Measurements from ENCODE around the gene ACSS1. TPM values are rescaled to one million over a fixed set of nuclear protein-coding genes. Genes with fewer than 3 reads are reported as not detected.

ACSS1 gene
- total RNA-seq, 1 experiment from 2014 or later: 2.3 TPM

DNA sequence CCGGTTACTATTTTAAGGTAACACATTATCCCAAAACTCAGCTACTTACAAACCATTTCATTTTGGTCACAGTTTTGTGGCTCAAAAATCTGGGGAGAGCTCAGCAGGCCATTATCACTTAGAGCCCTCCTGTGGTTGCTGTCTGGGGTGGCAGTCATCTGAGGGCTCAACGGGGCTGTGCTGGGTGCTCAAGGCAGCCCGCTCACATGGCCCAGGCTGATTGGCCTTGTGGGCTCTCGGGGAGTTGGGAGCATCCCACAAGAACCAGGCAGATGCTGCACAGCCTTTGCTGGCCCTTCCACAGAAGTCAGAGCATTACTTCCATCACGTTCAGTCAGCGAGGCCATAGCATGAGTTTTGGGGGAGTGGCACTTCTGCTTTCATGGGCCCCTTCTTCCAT lies 30.3 kb upstream of the ACSS1 start:
- ATAC-seq: no peak
- POLR2A ChIA-PET (ENCODE audit: unreplicated experiment): no interaction called here
- peaks cover 6% of the 10 kb centered on the region; the same call in 1 of the 2 replicates for H3K27me3 ChIP-seq (ENCODE audit: low read length)

GRCh38 chr20:25087186-25087929 lies 29.4 kb upstream of the ACSS1 start:
- peaks cover 6% of the 10 kb centered on the region; the same call in 1 of the 2 replicates for H3K27me3 ChIP-seq (ENCODE audit: low read length)
- DNase-seq (no peak), ATAC-seq (no peak)
- no peak for TF ChIP-seq EZH2phosphoT487 (IDR thresholded peaks at IDR 0.05; ENCODE audit: borderline replicate concordance, low read length)
- TF ChIP-seq EZH2 (IDR thresholded peaks at IDR 0.05; ENCODE audit: low read length, unreplicated experiment): no peak
- TF ChIP-seq, protein P1, sequence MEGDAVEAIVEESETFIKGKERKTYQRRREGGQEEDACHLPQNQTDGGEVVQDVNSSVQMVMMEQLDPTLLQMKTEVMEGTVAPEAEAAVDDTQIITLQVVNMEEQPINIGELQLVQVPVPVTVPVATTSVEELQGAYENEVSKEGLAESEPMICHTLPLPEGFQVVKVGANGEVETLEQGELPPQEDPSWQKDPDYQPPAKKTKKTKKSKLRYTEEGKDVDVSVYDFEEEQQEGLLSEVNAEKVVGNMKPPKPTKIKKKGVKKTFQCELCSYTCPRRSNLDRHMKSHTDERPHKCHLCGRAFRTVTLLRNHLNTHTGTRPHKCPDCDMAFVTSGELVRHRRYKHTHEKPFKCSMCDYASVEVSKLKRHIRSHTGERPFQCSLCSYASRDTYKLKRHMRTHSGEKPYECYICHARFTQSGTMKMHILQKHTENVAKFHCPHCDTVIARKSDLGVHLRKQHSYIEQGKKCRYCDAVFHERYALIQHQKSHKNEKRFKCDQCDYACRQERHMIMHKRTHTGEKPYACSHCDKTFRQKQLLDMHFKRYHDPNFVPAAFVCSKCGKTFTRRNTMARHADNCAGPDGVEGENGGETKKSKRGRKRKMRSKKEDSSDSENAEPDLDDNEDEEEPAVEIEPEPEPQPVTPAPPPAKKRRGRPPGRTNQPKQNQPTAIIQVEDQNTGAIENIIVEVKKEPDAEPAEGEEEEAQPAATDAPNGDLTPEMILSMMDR (conservative IDR thresholded peaks at IDR 0.05; ENCODE audit: low read depth, low read length): no peak
- H3K36me3 ChIP-seq (ENCODE audit: low read depth, low read length): no peaks in the 10 kb centered on the region
- no peaks in the 10 kb centered on the region for H3K9me2 ChIP-seq (replicated peaks; ENCODE audit: low read length)
- H3F3A ChIP-seq (ENCODE audit: low read length, unreplicated experiment): no peaks in the 10 kb centered on the region
- no peaks in the 10 kb centered on the region for H3K4me1 ChIP-seq (ENCODE audit: insufficient read depth, low read length)
- BruUV-seq (replicated peaks): no TSS peak
- H4K20me1 ChIP-seq (ENCODE audit: low read length): no peaks in the 10 kb centered on the region
- no peak overlapping the region for H2AFZ ChIP-seq (ENCODE audit: low read length)
- H3K79me2 ChIP-seq (ENCODE audit: low read length): no peaks in the 10 kb centered on the region
- no peak overlapping the region for H3K9ac ChIP-seq (ENCODE audit: low read length)
- H3K27ac ChIP-seq (ENCODE audit: low read length): no peak overlapping the region
- no peak overlapping the region for H3K4me3 ChIP-seq (ENCODE audit: low read length)
- no peak overlapping the region for H3K4me2 ChIP-seq (ENCODE audit: low read length)
- ChIA-PET CTCF (no interaction called here), POLR2A (ENCODE audit: unreplicated experiment) (no interaction called here)
- intact Hi-C loops (cut with micrococcal nuclease): no loop called here
- no peaks in the 10 kb centered on the region for H3K9me3 ChIP-seq (ENCODE audit: low read length)

More for the DNA sequence above, 30.3 kb upstream of the ACSS1 start:
- CTCF ChIA-PET: no interaction called here
- no peaks in the 10 kb centered on the region for H3K36me3 ChIP-seq (ENCODE audit: low read depth, low read length)
- H3K79me2 ChIP-seq (ENCODE audit: low read length): no peaks in the 10 kb centered on the region
- no peaks in the 10 kb centered on the region for H4K20me1 ChIP-seq (ENCODE audit: low read length)
- no peak for DNase-seq
- TF ChIP-seq, protein P1 (conservative IDR thresholded peaks at IDR 0.05; ENCODE audit: low read depth, low read length): no peak
- TF ChIP-seq EZH2phosphoT487 (IDR thresholded peaks at IDR 0.05; ENCODE audit: borderline replicate concordance, low read length) (no peak), EZH2 (IDR thresholded peaks at IDR 0.05; ENCODE audit: low read length, unreplicated experiment) (no peak)
- no peak overlapping the region for H3K9ac ChIP-seq (ENCODE audit: low read length)
- no peaks in the 10 kb centered on the region for H3K9me2 ChIP-seq (replicated peaks; ENCODE audit: low read length)
- H3K9me3 ChIP-seq (ENCODE audit: low read length): no peaks in the 10 kb centered on the region
- no peaks in the 10 kb centered on the region for H3K4me1 ChIP-seq (ENCODE audit: insufficient read depth, low read length)
- H3K27ac ChIP-seq (ENCODE audit: low read length): no peak overlapping the region
- no peak overlapping the region for H3K4me2 ChIP-seq (ENCODE audit: low read length)
- no peak overlapping the region for H2AFZ ChIP-seq (ENCODE audit: low read length)
- no peaks in the 10 kb centered on the region for H3F3A ChIP-seq (ENCODE audit: low read length, unreplicated experiment)
- intact Hi-C loops (cut with micrococcal nuclease): no loop called here
- no peak overlapping the region for H3K4me3 ChIP-seq (ENCODE audit: low read length)
- BruUV-seq (replicated peaks): no TSS peak

DNA sequence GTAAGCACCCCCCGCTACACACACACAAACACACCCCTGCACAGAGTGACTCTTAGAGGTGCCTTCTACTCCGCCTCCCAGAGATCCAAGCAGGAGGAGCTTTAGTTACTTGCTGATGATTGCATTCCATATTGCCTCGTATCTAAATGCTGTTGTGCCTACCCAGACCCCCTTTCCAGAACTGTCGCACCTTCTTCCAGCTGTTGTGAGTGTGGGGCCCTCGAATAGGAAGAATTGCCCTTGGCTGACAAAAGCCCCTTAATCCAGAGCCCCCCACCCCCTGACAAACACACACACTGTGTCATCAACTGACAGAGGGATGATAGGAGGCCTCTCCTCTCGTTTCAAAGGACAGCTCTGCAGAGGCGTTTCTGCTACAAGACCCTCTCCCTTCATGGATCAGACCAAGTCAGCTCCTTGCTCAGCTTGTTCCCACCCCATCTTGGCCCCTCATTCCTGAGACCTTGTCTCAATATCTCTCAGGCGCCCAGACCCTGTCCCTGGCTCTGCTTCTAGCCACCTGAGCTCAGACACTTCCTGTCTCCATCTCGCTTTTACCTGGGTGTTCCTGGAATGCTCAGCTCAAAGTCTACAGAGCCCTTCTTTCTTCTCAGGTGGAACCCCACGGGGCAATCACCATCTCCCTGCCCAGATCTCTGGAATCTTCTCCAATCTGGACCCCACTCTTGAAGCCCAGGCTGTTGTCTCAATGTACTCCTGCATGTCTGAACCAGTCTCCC lies 28.0 kb upstream of the ACSS1 start:
- no peaks in the 10 kb centered on the region for H3K9me2 ChIP-seq (replicated peaks; ENCODE audit: low read length)
- intact Hi-C loops (cut with micrococcal nuclease): no loop called here
- BruUV-seq (replicated peaks): no TSS peak
- H3K79me2 ChIP-seq (ENCODE audit: low read length): no peaks in the 10 kb centered on the region
- POLR2A ChIA-PET (ENCODE audit: unreplicated experiment): no interaction called here
- DNase-seq (no peak), ATAC-seq (no peak)
- H3K27me3 ChIP-seq (ENCODE audit: low read length): peaks cover 6% of the 10 kb centered on the region; the same call in 1 of the 2 replicates
- no peaks in the 10 kb centered on the region for H3K4me1 ChIP-seq (ENCODE audit: insufficient read depth, low read length)
- H3K36me3 ChIP-seq (ENCODE audit: low read depth, low read length): no peaks in the 10 kb centered on the region
- CTCF ChIA-PET: no interaction called here
- TF ChIP-seq EZH2phosphoT487 (IDR thresholded peaks at IDR 0.05; ENCODE audit: borderline replicate concordance, low read length) (no peak), EZH2 (IDR thresholded peaks at IDR 0.05; ENCODE audit: low read length, unreplicated experiment) (no peak)
- TF ChIP-seq, protein P1 (conservative IDR thresholded peaks at IDR 0.05; ENCODE audit: low read depth, low read length): no peak
- H4K20me1 ChIP-seq (ENCODE audit: low read length): no peaks in the 10 kb centered on the region
- no peak overlapping the region for H3K9ac ChIP-seq (ENCODE audit: low read length)
- no peaks in the 10 kb centered on the region for H3F3A ChIP-seq (ENCODE audit: low read length, unreplicated experiment)
- H3K4me3 ChIP-seq (ENCODE audit: low read length): no peak overlapping the region
- H3K9me3 ChIP-seq (ENCODE audit: low read length): no peaks in the 10 kb centered on the region
- no peak overlapping the region for H2AFZ ChIP-seq (ENCODE audit: low read length)
- no peak overlapping the region for H3K27ac ChIP-seq (ENCODE audit: low read length)
- H3K4me2 ChIP-seq (ENCODE audit: low read length): no peak overlapping the region
